WI38 (cell line): Measurements from ENCODE around the gene GAB3.
A peak's percentile ranks its signal among the peaks of the same experiment; 100 is the strongest.

Experiments used
- H3K4me3 ChIP-seq: 2 replicates; pipeline ENCODE4 v1.5.1; 2011; ENCODE audit warnings: low read depth, mild to moderate bottlenecking, control low read depth, low read length
- CTCF ChIP-seq: IDR thresholded peaks from 2 replicates; pipeline ENCODE4 v1.5.1; 2012; ENCODE audit warnings: low read depth, mild to moderate bottlenecking, control low read depth, low read length

GAB3 gene

GRCh38 chrX:154751203-154751668, 359 bp upstream of the GAB3 start:
- peak overlapping the region; percentile 56; the same call in 1 of the 2 replicates for H3K4me3 ChIP-seq
- TF ChIP-seq CTCF, result no peak

- H3K4me3 ChIP-seq, result peak overlapping the region; percentile 56
- no peak for TF ChIP-seq CTCF
Observed at GRCh38 chrX:154749856-154750255, 1.0 kb downstream of the GAB3 start.

GRCh38 chrX:154748712-154749339, 2.1 kb downstream of the GAB3 start:
- H3K4me3 ChIP-seq, result no peak overlapping the region
- peak; percentile 74 for TF ChIP-seq CTCF

GRCh38 chrX:154742613-154743012, 8.3 kb downstream of the GAB3 start:
- TF ChIP-seq CTCF, result no peak
- H3K4me3 ChIP-seq, result no peak overlapping the region

- TF ChIP-seq CTCF, result no peak
- H3K4me3 ChIP-seq, result no peak overlapping the region
Observed at GRCh38 chrX:154739952-154740465, 10.9 kb downstream of the GAB3 start.

- no peak for TF ChIP-seq CTCF
- no peak overlapping the region for H3K4me3 ChIP-seq
Observed at GRCh38 chrX:154738011-154738738, 12.7 kb downstream of the GAB3 start.

GRCh38 chrX:154737136-154737535, 13.7 kb downstream of the GAB3 start:
- TF ChIP-seq CTCF, result no peak
- no peak overlapping the region for H3K4me3 ChIP-seq
